K562 (cell line): ENCODE data around the gene PRKG1. TPM values are rescaled to one million over a fixed set of nuclear protein-coding genes. Genes with fewer than 3 reads are reported as not detected.

ENCODE experiments used
- ATAC-seq: fragments of 200-7000 bp; cut with Tn5 transposase; 3 replicates; pipeline ENCODE4 v1.9.1; 2020; ENCODE audit warnings: moderate library complexity
- BruUV-seq: library from RNA; stranded (reverse); fragments of 400-500 nt; replicated peaks from 2 replicates; lab custom pipeline; 2021; lab: Mats Ljungman, UMichigan
- CTCF ChIA-PET: fragments of 300-600 bp; formaldehyde crosslinking; extraction: SDS; loops from one replicate; lab custom pipeline; 2021; ENCODE audit warnings: low intra/inter-chr PET ratio; lab: Yijun Ruan, JAX
- POLR2A ChIA-PET: fragments of 300-600, 350-650 bp; sonication (Branson Sonifier 250); formaldehyde crosslinking; extraction: SDS; loops from one replicate; lab custom pipeline; 2021; ENCODE audit warnings: antibody characterized with exemption, inconsistent platforms; lab: Yijun Ruan, JAX
- DNase-seq, 4 experiments: peaks; one replicate each; pipeline versions ENCODE4 v3.0.0 to v3.0.0-alpha.2; 2011 to 2018; ENCODE audit warnings: low spot score in 3 of 4, mixed read lengths in 3 of 4; ENCODE audit errors: extremely low read depth in 1 of 4
- FAIRE-seq: peaks from 2 replicates; lab custom pipeline; 2011; peaks lifted over from hg19 to GRCh38; lab: Jason Lieb, UNC
- H2AFZ ChIP-seq: 2 replicates; pipeline ENCODE4 v1.6.0; 2011; ENCODE audit warnings: low read depth, low read length, control low read depth, inconsistent platforms
- H3K27ac ChIP-seq: fragments of 200-600 bp; 3 replicates; pipeline ENCODE4 v1.8.0; 2011; ENCODE audit warnings: low read depth, mild to moderate bottlenecking, control low read depth, inconsistent platforms, low read length, moderate library complexity, mixed read lengths; ENCODE audit errors: extremely low read depth
- H3K27me3 ChIP-seq, 2 experiments: fragments of 300-600 bp in 1 of 2; 2 replicates in 1 of 2; 3 replicates in 1 of 2; pipeline versions ENCODE4 v1.6.0 to v1.8.0; 2011; ENCODE audit warnings: inconsistent platforms in 2 of 2, low read length in 2 of 2, mild to moderate bottlenecking in 1 of 2, mixed read lengths in 1 of 2, moderate library complexity in 1 of 2; ENCODE audit not compliant: control insufficient read depth in 2 of 2, insufficient read depth in 2 of 2
- H3K36me3 ChIP-seq: fragments of 300-600 bp; 3 replicates; pipeline ENCODE4 v1.8.0; 2011; ENCODE audit warnings: mild to moderate bottlenecking, low read length, inconsistent platforms; ENCODE audit not compliant: control insufficient read depth, insufficient read depth
- H3K4me1 ChIP-seq, 2 experiments: fragments of 200-600 bp in 1 of 2; replicated peaks in 1 of 2; 2 replicates in 1 of 2; 3 replicates in 1 of 2; pipeline versions ENCODE4 v1.5.1 to v1.8.0; 2011; ENCODE audit warnings: inconsistent platforms in 2 of 2, low read length in 2 of 2, mild to moderate bottlenecking in 1 of 2, mixed read lengths in 1 of 2, moderate library complexity in 1 of 2; ENCODE audit not compliant: control insufficient read depth in 2 of 2, insufficient read depth in 2 of 2
- H3K4me2 ChIP-seq: 2 replicates; pipeline ENCODE4 v1.6.1; 2011; ENCODE audit warnings: low read length, control low read depth, inconsistent platforms, mixed read lengths; ENCODE audit not compliant: insufficient read depth
- H3K4me3 ChIP-seq: fragments of 200-600 bp; sonication (generic), shearing (Covaris generic); 2 replicates; pipeline ENCODE4 v1.5.1; 2016; ENCODE audit warnings: control low read depth, inconsistent platforms
- H3K79me2 ChIP-seq: fragments of 200-600 bp; 3 replicates; pipeline ENCODE4 v1.8.0; 2011; ENCODE audit warnings: low read length, inconsistent platforms; ENCODE audit not compliant: control insufficient read depth, insufficient read depth
- H3K9ac ChIP-seq, 2 experiments: 2 replicates each; pipeline versions ENCODE4 v1.6.0 to v1.6.1; 2011; ENCODE audit warnings: low read depth in 2 of 2, low read length in 2 of 2, control low read depth in 1 of 2, inconsistent platforms in 1 of 2, mild to moderate bottlenecking in 1 of 2, mixed read lengths in 1 of 2; ENCODE audit not compliant: insufficient read depth in 1 of 2
- H3K9me1 ChIP-seq: one replicate; pipeline ENCODE4 v1.6.0; 2011; ENCODE audit warnings: inconsistent platforms, mild to moderate bottlenecking, low read length, moderate library complexity; ENCODE audit not compliant: control insufficient read depth, insufficient read depth
- H3K9me3 ChIP-seq: replicated peaks from 2 replicates; pipeline ENCODE4 v1.5.1; 2011; ENCODE audit warnings: low read depth, low read length, inconsistent platforms; ENCODE audit not compliant: control insufficient read depth, insufficient read depth
- H4K20me1 ChIP-seq: replicated peaks from 2 replicates; pipeline ENCODE4 v1.6.1; 2011; ENCODE audit warnings: low read length, inconsistent platforms, mixed read lengths; ENCODE audit not compliant: control insufficient read depth, insufficient read depth
- KDM1A ChIP-seq, 2 experiments: fragments of 450-650 bp; IDR thresholded peaks; 2 replicates each; pipeline ENCODE4 v1.6.1; 2016; ENCODE audit warnings: mild to moderate bottlenecking in 2 of 2
- POLR2AphosphoS5 ChIP-seq: IDR thresholded peaks from 2 replicates; pipeline ENCODE4 v1.6.1; 2011; ENCODE audit warnings: mild to moderate bottlenecking, low read depth, low read length, moderate library complexity; ENCODE audit not compliant: control insufficient read depth, insufficient read depth
- SMAD3 ChIP-seq: fragments of 450-650 bp; formaldehyde crosslinking; conservative IDR thresholded peaks from 2 replicates; pipeline ENCODE4 v1.4.0; 2020; ENCODE audit warnings: mild to moderate bottlenecking
- TBL1XR1 ChIP-seq, 2 experiments: IDR thresholded peaks; 2 replicates each; pipeline ENCODE4 v1.6.1; 2012; ENCODE audit warnings: improper control_type of control experiment in 2 of 2, low read length in 2 of 2, mild to moderate bottlenecking in 1 of 2
- TFAM ChIP-seq: fragments of 250-450 bp; sonication (Bioruptor Pico); conservative IDR thresholded peaks from 2 replicates; pipeline ENCODE4 v1.5.0; 2021; ENCODE audit warnings: mild to moderate bottlenecking, moderate library complexity
- ZKSCAN3 ChIP-seq: fragments of 250-450 bp; sonication (Bioruptor Pico); IDR thresholded peaks from 2 replicates; pipeline ENCODE4 v1.4.0; 2020
- ZSCAN32 ChIP-seq: fragments of 450-650 bp; formaldehyde crosslinking; IDR thresholded peaks from 2 replicates; pipeline ENCODE4 v1.4.0; 2020; ENCODE audit warnings: mild to moderate bottlenecking, moderate library complexity
- WGBS: fragments of 100-300 bp; shearing (Covaris generic); methylation state at CpG from one replicate; pipeline ENCODE4 v1.1.6; 2016; ENCODE audit warnings: low coverage, mixed read lengths; ENCODE audit not compliant: insufficient coverage; ENCODE audit errors: missing lambda C conversion rate; 5-methylcytosine and 5-hydroxymethylcytosine counted together
- in situ Hi-C: fragments of 300-500 bp; cut with MboI; formaldehyde crosslinking; loops from 4 replicates; pipeline ENCODE4 v1.15.0; 2018; ENCODE audit warnings: inconsistent platforms, mixed read lengths
- intact Hi-C: fragments of 100-400 bp; cut with micrococcal nuclease; formaldehyde crosslinking; loops from 2 replicates; pipeline ENCODE4 v1.14.2; 2022
- polyA plus RNA-seq, 8 experiments: library from polyadenylated mRNA; depleted of rRNA in 4 of 8; stranded (reverse) in 5 of 8; unstranded in 3 of 8; fragments of >200 nt; fragmentation: Nextera tagmentation in 2 of 8; fragmentation: Illumina TruSeq in 1 of 8; extraction: Ambion mirVana in 2 of 8; extraction: Trizol in 1 of 8; gene quantifications; 2 replicates each; pipeline versions ENCODE4 v1.2.1 to v1.2.3, GENCODE V29; 2011 to 2014; ENCODE audit warnings: inconsistent platforms in 1 of 8, missing spikeins in 1 of 8
- total RNA-seq, 7 experiments: library from RNA; depleted of rRNA in 6 of 7; stranded (reverse); fragments of >200 nt in 6 of 7; fragmentation: Illumina TruSeq in 2 of 7; extraction: Trizol in 2 of 7; gene quantifications; 2 replicates each; pipeline versions ENCODE4 v1.2.1 to v1.2.3, GENCODE V29; 2011 to 2021; ENCODE audit warnings: low replicate concordance in 1 of 7
- TF ChIP-seq, protein P1 (sequence below): fragments of 450-650 bp; formaldehyde crosslinking; IDR thresholded peaks from 2 replicates; pipeline ENCODE4 v1.4.0; 2020; ENCODE audit warnings: mild to moderate bottlenecking, moderate library complexity
- TF ChIP-seq, protein P2 (sequence below): fragments of 450-650 bp; IDR thresholded peaks from one replicate; pipeline ENCODE4 v1.6.1; 2018; ENCODE audit warnings: mild to moderate bottlenecking, moderate library complexity; ENCODE audit not compliant: partially characterized antibody
- TF ChIP-seq, protein P3 (sequence below): IDR thresholded peaks from 2 replicates; pipeline ENCODE4 v1.6.1; 2011; ENCODE audit warnings: borderline replicate concordance, low read depth, mild to moderate bottlenecking, moderate library complexity, low read length; ENCODE audit not compliant: insufficient read depth, poor library complexity, severe bottlenecking
- TF ChIP-seq, protein P4 (sequence below): fragments of 450-650 bp; IDR thresholded peaks from 2 replicates; pipeline ENCODE4 v1.6.1; 2016; ENCODE audit warnings: antibody characterized with exemption
- TF ChIP-seq, protein P5 (sequence below): sonication (generic); formaldehyde crosslinking; IDR thresholded peaks from 2 replicates; pipeline ENCODE4 v1.8.0; 2023; ENCODE audit warnings: mild to moderate bottlenecking, missing genetic modification reagents

The PRKG1 gene
- total and polyA plus RNA-seq, 9 of the 15 experiments (the other 6 are each of a cell fraction or from before 2014, with no cell fraction given) = 0.22 TPM; not detected in 8

DNA sequence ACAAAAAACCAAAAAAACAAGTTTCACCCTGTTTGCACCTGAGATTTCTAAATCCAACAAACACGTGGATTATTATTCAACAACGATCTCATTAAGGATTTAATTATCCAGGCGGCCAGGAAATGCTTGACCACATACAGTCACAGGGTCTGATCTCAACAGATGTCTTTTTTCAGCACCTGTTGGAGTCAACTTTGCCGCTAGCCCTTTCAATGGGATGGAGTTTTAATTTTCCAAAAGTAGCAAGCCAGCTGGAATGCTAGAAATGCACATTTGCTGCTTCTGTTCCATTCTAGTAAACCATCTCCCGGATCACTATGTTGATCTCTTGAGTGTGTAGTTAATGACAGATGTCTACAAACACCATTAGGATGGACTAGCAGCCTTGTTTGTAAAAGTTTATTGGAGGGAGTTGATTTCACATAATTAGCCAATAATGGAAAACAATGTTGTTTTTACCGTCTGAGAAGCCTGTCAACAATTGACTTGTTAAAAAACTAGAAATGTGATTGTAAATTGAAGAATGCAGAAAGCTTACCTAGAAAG, 1175.6 kb downstream of the PRKG1 start:
- H3K79me2 ChIP-seq = no peaks in the 10 kb centered on the region
- WGBS = under 1% methylated on average over 6 of the region's 6 CpGs
- no peaks in the 10 kb centered on the region for H3K27me3 ChIP-seq
- DNase-seq (no peak), ATAC-seq (no peak), FAIRE-seq (no peak)
- H3K36me3 ChIP-seq = no peaks in the 10 kb centered on the region
- ChIA-PET POLR2A (no interaction called here), CTCF (no interaction called here)
- BruUV-seq = no TSS peak
- H3K4me2 ChIP-seq = no peak overlapping the region
- no peak overlapping the region for H3K27ac ChIP-seq
- no peak overlapping the region for H3K9ac ChIP-seq
- H2AFZ ChIP-seq = no peak overlapping the region
- no peaks in the 10 kb centered on the region for H4K20me1 ChIP-seq
- H3K4me1 ChIP-seq = no peaks in the 10 kb centered on the region
- H3K4me3 ChIP-seq = no peak overlapping the region
- no peaks in the 10 kb centered on the region for H3K9me1 ChIP-seq
- intact Hi-C loops (no loop called here), in situ Hi-C loops (no loop called here)
- H3K9me3 ChIP-seq = 0 out of 2 replicates have a peak, but pooled peaks cover 2% of the 10 kb centered on the region
- TF ChIP-seq ZKSCAN3 (no peak), SMAD3 (CRISPR knock-in tag) (no peak), TFAM (CRISPR knock-in tag) (no peak), TBL1XR1 (IDR thresholded peaks at IDR 0.05; ENCODE audit: low read length in 2 of 2) (no peak), ZSCAN32 (no peak), KDM1A (IDR thresholded peaks at IDR 0.05) (no peak), POLR2AphosphoS5 (no peak)
- TF ChIP-seq, protein P1, sequence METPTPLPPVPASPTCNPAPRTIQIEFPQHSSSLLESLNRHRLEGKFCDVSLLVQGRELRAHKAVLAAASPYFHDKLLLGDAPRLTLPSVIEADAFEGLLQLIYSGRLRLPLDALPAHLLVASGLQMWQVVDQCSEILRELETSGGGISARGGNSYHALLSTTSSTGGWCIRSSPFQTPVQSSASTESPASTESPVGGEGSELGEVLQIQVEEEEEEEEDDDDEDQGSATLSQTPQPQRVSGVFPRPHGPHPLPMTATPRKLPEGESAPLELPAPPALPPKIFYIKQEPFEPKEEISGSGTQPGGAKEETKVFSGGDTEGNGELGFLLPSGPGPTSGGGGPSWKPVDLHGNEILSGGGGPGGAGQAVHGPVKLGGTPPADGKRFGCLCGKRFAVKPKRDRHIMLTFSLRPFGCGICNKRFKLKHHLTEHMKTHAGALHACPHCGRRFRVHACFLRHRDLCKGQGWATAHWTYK (CRISPR knock-in tag) = no peak
- TF ChIP-seq, protein P2, sequence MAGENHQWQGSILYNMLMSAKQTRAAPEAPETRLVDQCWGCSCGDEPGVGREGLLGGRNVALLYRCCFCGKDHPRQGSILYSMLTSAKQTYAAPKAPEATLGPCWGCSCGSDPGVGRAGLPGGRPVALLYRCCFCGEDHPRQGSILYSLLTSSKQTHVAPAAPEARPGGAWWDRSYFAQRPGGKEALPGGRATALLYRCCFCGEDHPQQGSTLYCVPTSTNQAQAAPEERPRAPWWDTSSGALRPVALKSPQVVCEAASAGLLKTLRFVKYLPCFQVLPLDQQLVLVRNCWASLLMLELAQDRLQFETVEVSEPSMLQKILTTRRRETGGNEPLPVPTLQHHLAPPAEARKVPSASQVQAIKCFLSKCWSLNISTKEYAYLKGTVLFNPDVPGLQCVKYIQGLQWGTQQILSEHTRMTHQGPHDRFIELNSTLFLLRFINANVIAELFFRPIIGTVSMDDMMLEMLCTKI = no peak
- TF ChIP-seq, protein P3, sequence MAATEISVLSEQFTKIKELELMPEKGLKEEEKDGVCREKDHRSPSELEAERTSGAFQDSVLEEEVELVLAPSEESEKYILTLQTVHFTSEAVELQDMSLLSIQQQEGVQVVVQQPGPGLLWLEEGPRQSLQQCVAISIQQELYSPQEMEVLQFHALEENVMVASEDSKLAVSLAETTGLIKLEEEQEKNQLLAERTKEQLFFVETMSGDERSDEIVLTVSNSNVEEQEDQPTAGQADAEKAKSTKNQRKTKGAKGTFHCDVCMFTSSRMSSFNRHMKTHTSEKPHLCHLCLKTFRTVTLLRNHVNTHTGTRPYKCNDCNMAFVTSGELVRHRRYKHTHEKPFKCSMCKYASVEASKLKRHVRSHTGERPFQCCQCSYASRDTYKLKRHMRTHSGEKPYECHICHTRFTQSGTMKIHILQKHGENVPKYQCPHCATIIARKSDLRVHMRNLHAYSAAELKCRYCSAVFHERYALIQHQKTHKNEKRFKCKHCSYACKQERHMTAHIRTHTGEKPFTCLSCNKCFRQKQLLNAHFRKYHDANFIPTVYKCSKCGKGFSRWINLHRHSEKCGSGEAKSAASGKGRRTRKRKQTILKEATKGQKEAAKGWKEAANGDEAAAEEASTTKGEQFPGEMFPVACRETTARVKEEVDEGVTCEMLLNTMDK = no peak
- TF ChIP-seq, protein P4, sequence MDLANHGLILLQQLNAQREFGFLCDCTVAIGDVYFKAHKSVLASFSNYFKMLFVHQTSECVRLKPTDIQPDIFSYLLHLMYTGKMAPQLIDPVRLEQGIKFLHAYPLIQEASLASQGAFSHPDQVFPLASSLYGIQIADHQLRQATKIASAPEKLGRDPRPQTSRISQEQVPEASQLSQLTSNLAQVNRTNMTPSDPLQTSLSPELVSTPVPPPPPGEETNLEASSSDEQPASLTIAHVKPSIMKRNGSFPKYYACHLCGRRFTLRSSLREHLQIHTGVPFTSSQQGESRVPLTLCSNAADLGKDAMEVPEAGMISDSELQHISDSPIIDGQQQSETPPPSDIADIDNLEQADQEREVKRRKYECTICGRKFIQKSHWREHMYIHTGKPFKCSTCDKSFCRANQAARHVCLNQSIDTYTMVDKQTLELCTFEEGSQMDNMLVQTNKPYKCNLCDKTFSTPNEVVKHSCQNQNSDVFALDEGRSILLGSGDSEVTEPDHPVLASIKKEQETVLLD = no peak
- TF ChIP-seq, protein P5, sequence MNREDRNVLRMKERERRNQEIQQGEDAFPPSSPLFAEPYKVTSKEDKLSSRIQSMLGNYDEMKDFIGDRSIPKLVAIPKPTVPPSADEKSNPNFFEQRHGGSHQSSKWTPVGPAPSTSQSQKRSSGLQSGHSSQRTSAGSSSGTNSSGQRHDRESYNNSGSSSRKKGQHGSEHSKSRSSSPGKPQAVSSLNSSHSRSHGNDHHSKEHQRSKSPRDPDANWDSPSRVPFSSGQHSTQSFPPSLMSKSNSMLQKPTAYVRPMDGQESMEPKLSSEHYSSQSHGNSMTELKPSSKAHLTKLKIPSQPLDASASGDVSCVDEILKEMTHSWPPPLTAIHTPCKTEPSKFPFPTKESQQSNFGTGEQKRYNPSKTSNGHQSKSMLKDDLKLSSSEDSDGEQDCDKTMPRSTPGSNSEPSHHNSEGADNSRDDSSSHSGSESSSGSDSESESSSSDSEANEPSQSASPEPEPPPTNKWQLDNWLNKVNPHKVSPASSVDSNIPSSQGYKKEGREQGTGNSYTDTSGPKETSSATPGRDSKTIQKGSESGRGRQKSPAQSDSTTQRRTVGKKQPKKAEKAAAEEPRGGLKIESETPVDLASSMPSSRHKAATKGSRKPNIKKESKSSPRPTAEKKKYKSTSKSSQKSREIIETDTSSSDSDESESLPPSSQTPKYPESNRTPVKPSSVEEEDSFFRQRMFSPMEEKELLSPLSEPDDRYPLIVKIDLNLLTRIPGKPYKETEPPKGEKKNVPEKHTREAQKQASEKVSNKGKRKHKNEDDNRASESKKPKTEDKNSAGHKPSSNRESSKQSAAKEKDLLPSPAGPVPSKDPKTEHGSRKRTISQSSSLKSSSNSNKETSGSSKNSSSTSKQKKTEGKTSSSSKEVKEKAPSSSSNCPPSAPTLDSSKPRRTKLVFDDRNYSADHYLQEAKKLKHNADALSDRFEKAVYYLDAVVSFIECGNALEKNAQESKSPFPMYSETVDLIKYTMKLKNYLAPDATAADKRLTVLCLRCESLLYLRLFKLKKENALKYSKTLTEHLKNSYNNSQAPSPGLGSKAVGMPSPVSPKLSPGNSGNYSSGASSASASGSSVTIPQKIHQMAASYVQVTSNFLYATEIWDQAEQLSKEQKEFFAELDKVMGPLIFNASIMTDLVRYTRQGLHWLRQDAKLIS (CRISPR knock-in tag) = no peak
